MCF 10A (cell line): ENCODE data around the gene RNF114. TPM values are rescaled to one million over a fixed set of nuclear protein-coding genes. Genes with fewer than 3 reads are reported as not detected.
A peak's percentile ranks its signal among the peaks of the same experiment; 100 is the strongest.

Experiments
- BruUV-seq: library from RNA; stranded (reverse); fragments of 400-500 nt; replicated peaks from 2 replicates; lab custom pipeline; 2021; lab: Mats Ljungman, UMichigan
- CTCF ChIA-PET: fragments of 300-600 bp; sonication (Branson Sonifier 250); formaldehyde crosslinking; extraction: SDS; loops from one replicate; lab custom pipeline; 2021; ENCODE audit warnings: antibody characterized with exemption, inconsistent platforms; lab: Yijun Ruan, JAX
- POLR2A ChIA-PET: fragments of 300-600, 350-650 bp; sonication (Branson Sonifier 250); formaldehyde crosslinking; extraction: SDS; loops from one replicate; lab custom pipeline; 2020; ENCODE audit warnings: antibody characterized with exemption, inconsistent platforms; lab: Yijun Ruan, JAX
- DNase-seq: peaks from one replicate; pipeline ENCODE4 v3.0.0-alpha.2; 2018; ENCODE audit not compliant: unreplicated experiment
- H3K27ac Mint-ChIP-seq: one replicate; pipeline ENCODE4 v1.8.0; 2022; ENCODE audit warnings: mild to moderate bottlenecking, low read depth, mixed read lengths; ENCODE audit not compliant: unreplicated experiment
- H3K27me3 Mint-ChIP-seq: one replicate; pipeline ENCODE4 v1.8.0; 2022; ENCODE audit warnings: mixed read lengths; ENCODE audit not compliant: insufficient read depth, unreplicated experiment
- H3K36me3 Mint-ChIP-seq: one replicate; pipeline ENCODE4 v1.8.0; 2022; ENCODE audit warnings: mild to moderate bottlenecking, moderate library complexity, mixed read lengths; ENCODE audit not compliant: insufficient read depth, unreplicated experiment
- H3K4me1 Mint-ChIP-seq: one replicate; pipeline ENCODE4 v1.8.0; 2022; ENCODE audit warnings: mixed read lengths; ENCODE audit not compliant: insufficient read depth, unreplicated experiment
- H3K4me3 Mint-ChIP-seq: one replicate; pipeline ENCODE4 v1.8.0; 2022; ENCODE audit warnings: mild to moderate bottlenecking, moderate library complexity, mixed read lengths; ENCODE audit not compliant: unreplicated experiment
- H3K9me3 Mint-ChIP-seq: one replicate; pipeline ENCODE4 v1.8.0; 2022; ENCODE audit warnings: mixed read lengths; ENCODE audit not compliant: unreplicated experiment
- CTCF ChIP-seq: fragments of 200-600 bp; IDR thresholded peaks from one replicate; pipeline ENCODE4 v1.8.0; 2022; ENCODE audit warnings: antibody characterized with exemption, mild to moderate bottlenecking; ENCODE audit not compliant: unreplicated experiment
- intact Hi-C: fragments of 100-400 bp; cut with micrococcal nuclease; formaldehyde crosslinking; loops from 2 replicates; pipeline ENCODE4 v1.14.1; 2022
- total RNA-seq: library from RNA; stranded (reverse); gene quantifications from 2 replicates; pipeline ENCODE4 v1.2.3, GENCODE V29; 2022

RNF114 gene
- total RNA-seq, 1 experiment from 2014 or later: 48.6 TPM

- Mint-ChIP-seq H3K4me3 (peak overlapping the region; percentile 90), H3K27ac (peak overlapping the region; percentile 99), H3K4me1 (peaks cover 18% of the 10 kb centered on the region), H3K9me3 (no peaks in the 10 kb centered on the region), H3K27me3 (no peaks in the 10 kb centered on the region), H3K36me3 (peaks cover 22% of the 10 kb centered on the region)
- BruUV-seq: no TSS peak
- intact Hi-C loops: no loop called here
- ChIA-PET CTCF (interaction anchor here (0.6 to 2.2 kb wide), 16 partner anchors 8 to 496 kb away, joined by 3 to 13 read pairs (median 4); no protein-coding TSS in a partner anchor), POLR2A (interaction anchor here (0.7 to 7.9 kb wide), 12 partner anchors 10 to 291 kb away, joined by 3 to 146 read pairs (median 4); partner anchors contain the start of gene RNF114)
- DNase-seq: no peak
- TF ChIP-seq CTCF: no peak
Observed at GRCh38 chr20:49913399-49914047, 22.7 kb upstream of the RNF114 start.

GRCh38 chr20:49914310-49915117 lies 21.7 kb upstream of the RNF114 start:
- Mint-ChIP-seq H3K4me3 (peak overlapping the region; percentile 90), H3K27me3 (no peaks in the 10 kb centered on the region), H3K27ac (peak overlapping the region; percentile 99), H3K36me3 (peaks cover 18% of the 10 kb centered on the region), H3K4me1 (peaks cover 18% of the 10 kb centered on the region), H3K9me3 (no peaks in the 10 kb centered on the region)
- ChIA-PET CTCF (interaction anchor here (0.5 to 2.2 kb wide), 15 partner anchors 9 to 497 kb away, joined by 3 to 13 read pairs (median 4); no protein-coding TSS in a partner anchor), POLR2A (interaction anchor here (0.6 to 7.9 kb wide), 20 partner anchors 11 to 727 kb away, joined by 3 to 146 read pairs (median 3); partner anchors contain the start of gene RNF114)
- no peak for TF ChIP-seq CTCF
- BruUV-seq: TSS peak; percentile 30
- DNase-seq: no peak
- intact Hi-C loops: no loop called here

GRCh38 chr20:49915118-49915379 lies 21.1 kb upstream of the RNF114 start:
- intact Hi-C loops: no loop called here
- no TSS peak for BruUV-seq
- Mint-ChIP-seq H3K27me3 (no peaks in the 10 kb centered on the region), H3K36me3 (peaks cover 18% of the 10 kb centered on the region), H3K4me3 (peak overlapping the region; percentile 90), H3K27ac (peak overlapping the region; percentile 99), H3K4me1 (peaks cover 18% of the 10 kb centered on the region), H3K9me3 (no peaks in the 10 kb centered on the region)
- no peak for DNase-seq
- TF ChIP-seq CTCF: no peak
- CTCF ChIA-PET: interaction anchor here (0.6 to 2.7 kb wide), 4 partner anchors 13 to 549 kb away, joined by 3 to 15 read pairs (median 6); no protein-coding TSS in a partner anchor
- POLR2A ChIA-PET: interaction anchor here (0.6 to 7.9 kb wide), 18 partner anchors 11 to 728 kb away, joined by 3 to 146 read pairs (median 4); partner anchors contain the start of genes B4GALT5, RNF114 and SLC9A8
